Parathyroid adenoma (tissue), 2 donors: ENCODE data around the gene ATP6V0E2.

Source experiments
- H2AFZ ChIP-seq: fragments of 300-600 bp; sonication (generic); one replicate; pipeline ENCODE4 v1.7.0; 2017; ENCODE audit warnings: antibody characterized with exemption, mild to moderate bottlenecking
- H3K27ac ChIP-seq: fragments of 300-600 bp; sonication (generic); one replicate; pipeline ENCODE4 v1.7.0; 2017
- H3K27me3 ChIP-seq: fragments of 300-600 bp; sonication (generic); one replicate; pipeline ENCODE4 v1.7.0; 2017; ENCODE audit warnings: low read length; ENCODE audit not compliant: control insufficient read depth, insufficient read depth
- H3K36me3 ChIP-seq: fragments of 300-600 bp; sonication (generic); one replicate; pipeline ENCODE4 v1.7.0; 2017; ENCODE audit warnings: low read length; ENCODE audit not compliant: control insufficient read depth, insufficient read depth
- H3K4me1 ChIP-seq: fragments of 300-600 bp; sonication (generic); one replicate; pipeline ENCODE4 v1.7.0; 2017; ENCODE audit warnings: control low read depth
- H3K4me2 ChIP-seq: fragments of 300-600 bp; sonication (generic); one replicate; pipeline ENCODE4 v1.7.0; 2017; ENCODE audit warnings: low read length
- H3K4me3 ChIP-seq: fragments of 300-600 bp; sonication (generic); one replicate; pipeline ENCODE4 v1.7.0; 2017; ENCODE audit warnings: low read depth, low read length
- H3K79me2 ChIP-seq: fragments of 300-600 bp; sonication (generic); one replicate; pipeline ENCODE4 v1.7.0; 2017; ENCODE audit warnings: control low read depth
- H3K9ac ChIP-seq: fragments of 300-600 bp; sonication (generic); one replicate; pipeline ENCODE4 v1.7.0; 2017; ENCODE audit warnings: mild to moderate bottlenecking
- H3K9me3 ChIP-seq: fragments of 300-600 bp; sonication (generic); one replicate; pipeline ENCODE4 v1.7.0; 2017; ENCODE audit warnings: low read length; ENCODE audit not compliant: control insufficient read depth
- TF ChIP-seq, protein P1 (sequence below): fragments of 300-600 bp; sonication (generic); IDR thresholded peaks from one replicate; pipeline ENCODE4 v1.7.0; 2017; ENCODE audit warnings: antibody characterized with exemption, mild to moderate bottlenecking
- donor health status: primary hyperparathyroidism.

The ATP6V0E2 gene

DNA sequence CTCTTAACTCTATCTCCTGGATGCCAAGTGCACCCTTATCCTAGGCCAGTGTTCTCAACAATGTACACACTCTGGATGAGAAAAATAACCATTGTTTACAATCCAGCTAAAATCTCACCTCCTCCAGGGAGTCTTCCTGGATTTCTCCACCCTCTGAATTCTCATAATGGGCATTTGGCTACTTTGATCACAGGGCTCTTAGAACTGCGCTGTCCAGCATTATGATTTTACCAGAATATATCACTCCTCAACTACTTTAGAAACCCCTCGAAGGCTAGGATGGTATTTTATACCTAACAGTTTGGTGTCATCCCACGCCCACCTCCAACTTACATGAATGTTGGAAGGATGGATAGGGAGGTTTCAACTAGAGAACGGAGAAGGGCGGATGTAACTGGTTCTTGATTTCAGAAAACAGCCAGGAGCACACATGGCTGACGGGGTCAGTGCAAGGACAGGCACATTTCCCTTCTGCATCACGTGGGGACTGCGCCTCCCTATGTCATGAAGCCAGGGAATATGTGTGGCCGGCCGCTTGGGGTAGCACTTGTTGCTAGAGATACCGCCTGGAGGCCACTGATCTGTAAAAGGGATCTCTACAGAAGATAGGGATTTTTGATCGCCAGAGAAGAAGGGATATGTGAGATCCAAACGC is 1.2 kb upstream of the ATP6V0E2 start:
- Histone ChIP-seq H3K27ac (no peak overlapping the region), H2AFZ (peak overlapping the region; percentile 96), H3K4me2 (peak overlapping the region; percentile 91), H3K4me1 (no peaks in the 10 kb centered on the region), H3K9me3 (no peaks in the 10 kb centered on the region), H3K9ac (no peak overlapping the region), H3K79me2 (no peaks in the 10 kb centered on the region), H3K36me3 (no peaks in the 10 kb centered on the region), H3K4me3 (peak overlapping the region; percentile 93), H3K27me3 (no peaks in the 10 kb centered on the region)
- TF ChIP-seq, protein P1, sequence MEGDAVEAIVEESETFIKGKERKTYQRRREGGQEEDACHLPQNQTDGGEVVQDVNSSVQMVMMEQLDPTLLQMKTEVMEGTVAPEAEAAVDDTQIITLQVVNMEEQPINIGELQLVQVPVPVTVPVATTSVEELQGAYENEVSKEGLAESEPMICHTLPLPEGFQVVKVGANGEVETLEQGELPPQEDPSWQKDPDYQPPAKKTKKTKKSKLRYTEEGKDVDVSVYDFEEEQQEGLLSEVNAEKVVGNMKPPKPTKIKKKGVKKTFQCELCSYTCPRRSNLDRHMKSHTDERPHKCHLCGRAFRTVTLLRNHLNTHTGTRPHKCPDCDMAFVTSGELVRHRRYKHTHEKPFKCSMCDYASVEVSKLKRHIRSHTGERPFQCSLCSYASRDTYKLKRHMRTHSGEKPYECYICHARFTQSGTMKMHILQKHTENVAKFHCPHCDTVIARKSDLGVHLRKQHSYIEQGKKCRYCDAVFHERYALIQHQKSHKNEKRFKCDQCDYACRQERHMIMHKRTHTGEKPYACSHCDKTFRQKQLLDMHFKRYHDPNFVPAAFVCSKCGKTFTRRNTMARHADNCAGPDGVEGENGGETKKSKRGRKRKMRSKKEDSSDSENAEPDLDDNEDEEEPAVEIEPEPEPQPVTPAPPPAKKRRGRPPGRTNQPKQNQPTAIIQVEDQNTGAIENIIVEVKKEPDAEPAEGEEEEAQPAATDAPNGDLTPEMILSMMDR, result no peak

DNA sequence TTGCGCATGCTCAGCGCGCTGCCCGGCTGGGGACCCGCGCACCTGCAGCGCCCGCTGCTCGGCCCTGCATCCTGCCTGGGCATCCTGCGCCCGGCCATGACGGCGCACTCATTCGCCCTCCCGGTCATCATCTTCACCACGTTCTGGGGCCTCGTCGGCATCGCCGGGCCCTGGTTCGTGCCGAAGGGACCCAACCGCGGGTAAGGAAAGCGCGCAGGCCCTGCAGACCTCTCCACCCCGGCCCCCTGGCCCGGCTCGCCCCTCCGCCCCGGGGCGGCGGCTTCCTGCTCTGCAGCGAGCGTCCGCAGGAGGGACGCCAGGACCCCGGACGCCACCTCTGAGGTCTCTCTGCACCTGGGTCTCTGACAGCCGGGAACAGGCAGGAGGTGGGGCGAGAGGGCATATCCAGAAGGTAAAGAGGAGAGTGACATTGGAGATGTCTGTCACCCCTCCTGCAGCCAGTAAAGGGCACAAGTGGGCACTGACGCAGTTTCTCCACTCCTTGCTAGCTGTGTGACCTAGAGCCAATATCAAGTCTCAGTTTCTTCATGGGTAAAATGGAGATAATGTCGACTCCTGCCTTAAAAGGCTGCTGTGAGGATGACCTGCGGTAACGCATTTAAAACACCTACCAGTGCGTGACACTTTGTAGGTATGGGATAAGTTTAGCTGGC is 338 bp downstream of the ATP6V0E2 start:
- H3K9me3 ChIP-seq, result no peaks in the 10 kb centered on the region
- no peaks in the 10 kb centered on the region for H3K79me2 ChIP-seq
- H3K27ac ChIP-seq, result peak overlapping the region; percentile 24
- peak overlapping the region; percentile 93 for H3K4me3 ChIP-seq
- no peaks in the 10 kb centered on the region for H3K36me3 ChIP-seq
- H3K4me1 ChIP-seq, result no peaks in the 10 kb centered on the region
- H3K9ac ChIP-seq, result no peak overlapping the region
- TF ChIP-seq, protein P1, result no peak
- H3K4me2 ChIP-seq, result peak overlapping the region; percentile 91
- no peaks in the 10 kb centered on the region for H3K27me3 ChIP-seq
- peak overlapping the region; percentile 96 for H2AFZ ChIP-seq

DNA sequence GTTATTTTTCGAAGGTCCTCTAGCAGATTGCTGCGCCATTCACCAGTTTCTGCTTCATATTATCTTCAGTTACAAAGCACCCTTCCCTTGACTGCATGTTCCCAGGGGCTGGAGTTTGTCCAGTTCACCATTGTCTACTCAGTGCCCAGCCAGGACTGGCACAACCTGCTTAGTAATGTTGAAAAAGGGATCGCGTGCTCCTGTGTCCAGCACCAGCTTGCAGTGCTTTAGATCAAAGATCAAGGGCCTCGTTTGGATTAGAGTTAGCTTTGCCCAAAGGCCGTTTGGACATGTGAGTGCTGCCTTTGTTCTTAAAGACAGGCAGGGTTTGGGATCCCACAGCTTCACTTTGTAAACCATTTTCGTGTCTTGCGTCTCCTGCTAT is 867 bp downstream of the ATP6V0E2 start:
- Histone ChIP-seq H3K9me3 (no peaks in the 10 kb centered on the region), H3K36me3 (no peaks in the 10 kb centered on the region), H3K4me1 (no peaks in the 10 kb centered on the region), H2AFZ (peak overlapping the region; percentile 96), H3K4me3 (peak overlapping the region; percentile 93), H3K4me2 (peak overlapping the region; percentile 91), H3K79me2 (no peaks in the 10 kb centered on the region), H3K27me3 (no peaks in the 10 kb centered on the region), H3K27ac (no peak overlapping the region), H3K9ac (no peak overlapping the region)
- TF ChIP-seq, protein P1, result no peak

DNA sequence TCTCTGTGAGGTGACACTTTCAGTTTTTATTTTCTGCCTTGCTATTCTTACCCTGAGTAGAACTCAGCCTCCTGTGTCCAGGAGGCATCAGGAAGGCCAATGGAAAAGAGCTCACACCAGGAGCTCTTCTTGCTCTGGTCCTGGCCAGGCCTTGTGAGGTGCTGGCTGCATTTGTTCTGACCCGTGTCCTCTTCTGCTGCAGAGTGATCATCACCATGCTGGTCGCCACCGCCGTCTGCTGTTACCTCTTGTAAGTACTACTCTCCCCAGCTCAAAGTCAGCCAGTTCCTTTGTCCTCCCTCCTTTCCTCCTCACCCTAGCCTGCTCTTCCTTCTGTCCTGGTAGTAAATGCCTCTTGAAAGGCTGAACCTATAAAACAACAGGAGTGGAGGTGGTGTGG is 1.6 kb downstream of the ATP6V0E2 start:
- Histone ChIP-seq H3K27ac (no peak overlapping the region), H3K36me3 (no peaks in the 10 kb centered on the region), H3K4me2 (no peak overlapping the region), H3K4me1 (no peaks in the 10 kb centered on the region), H3K9me3 (no peaks in the 10 kb centered on the region), H3K79me2 (no peaks in the 10 kb centered on the region), H2AFZ (no peak overlapping the region), H3K27me3 (no peaks in the 10 kb centered on the region), H3K4me3 (no peak overlapping the region), H3K9ac (no peak overlapping the region)
- TF ChIP-seq, protein P1, result no peak
